Left ventricle myocardium inferior (tissue), 1 donor: ENCODE results near the gene SSX3. TPM values are rescaled to one million over a fixed set of nuclear protein-coding genes. Genes with fewer than 3 reads are reported as not detected.

ENCODE experiments used
- DNase-seq: peaks from one replicate; pipeline ENCODE4 v3.0.0-alpha.2; 2020
- H3K27ac ChIP-seq: fragments of 200-600 bp; replicated peaks from 2 replicates; pipeline ENCODE4 v1.8.0; 2021
- H3K27me3 ChIP-seq: fragments of 200-600 bp; 2 replicates; pipeline ENCODE4 v1.8.0; 2021; ENCODE audit warnings: low read depth
- H3K36me3 ChIP-seq: fragments of 200-600 bp; 2 replicates; pipeline ENCODE4 v1.8.0; 2021
- H3K4me1 ChIP-seq: fragments of 200-600 bp; 2 replicates; pipeline ENCODE4 v1.8.0; 2021
- H3K4me3 ChIP-seq: fragments of 200-600 bp; 2 replicates; pipeline ENCODE4 v1.8.0; 2021; ENCODE audit warnings: mild to moderate bottlenecking, moderate library complexity
- H3K9me3 ChIP-seq: fragments of 200-600 bp; replicated peaks from 2 replicates; pipeline ENCODE4 v1.8.0; 2021
- intact Hi-C: fragments of 100-400 bp; cut with micrococcal nuclease; formaldehyde crosslinking; loops from one replicate; pipeline ENCODE4 v1.11.0; 2022
- total RNA-seq: library from RNA; stranded (reverse); fragmentation: NEBNext Ultra II Directional; extraction: Animal tissue kit (Norgen Biotek cat#: 25700); gene quantifications from one replicate; pipeline ENCODE4 v1.2.1, GENCODE V29; 2021
- TF ChIP-seq, protein P1 (sequence below): fragments of 200-600 bp; IDR thresholded peaks from 2 replicates; pipeline ENCODE4 v1.8.0; 2021; ENCODE audit warnings: antibody characterized with exemption, mild to moderate bottlenecking, borderline replicate concordance
- donor health status: DM: no; HTN: yes; CAD: no; lungs with severe emphysema.

The SSX3 gene
- total RNA-seq, 1 donor from 2014 or later, result not detected

DNA sequence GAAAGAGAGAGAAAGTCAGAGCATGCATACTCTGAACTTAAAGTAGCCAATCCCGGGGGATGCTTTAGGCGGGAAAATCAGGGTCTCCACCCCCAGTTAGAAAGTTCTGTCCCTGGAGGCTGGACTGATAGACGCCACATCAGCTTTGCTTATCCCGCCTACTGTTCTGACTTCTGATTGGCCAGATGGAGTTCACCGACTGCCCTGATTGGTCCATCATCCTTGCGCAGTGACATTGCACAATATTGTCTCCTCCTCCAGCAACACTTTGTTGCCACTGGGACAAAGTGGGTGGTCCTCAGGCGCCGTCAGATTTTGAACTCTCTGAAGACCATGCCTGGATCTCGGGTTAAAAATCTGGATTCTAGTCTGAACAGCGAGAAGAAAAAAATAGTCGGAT is 50.3 kb downstream of the SSX3 start:
- DNase-seq, result no peak
- no peak overlapping the region for H3K4me3 ChIP-seq
- H3K9me3 ChIP-seq, result no peaks in the 10 kb centered on the region
- H3K27ac ChIP-seq, result no peak overlapping the region
- no peaks in the 10 kb centered on the region for H3K36me3 ChIP-seq
- no peaks in the 10 kb centered on the region for H3K4me1 ChIP-seq
- TF ChIP-seq, protein P1, sequence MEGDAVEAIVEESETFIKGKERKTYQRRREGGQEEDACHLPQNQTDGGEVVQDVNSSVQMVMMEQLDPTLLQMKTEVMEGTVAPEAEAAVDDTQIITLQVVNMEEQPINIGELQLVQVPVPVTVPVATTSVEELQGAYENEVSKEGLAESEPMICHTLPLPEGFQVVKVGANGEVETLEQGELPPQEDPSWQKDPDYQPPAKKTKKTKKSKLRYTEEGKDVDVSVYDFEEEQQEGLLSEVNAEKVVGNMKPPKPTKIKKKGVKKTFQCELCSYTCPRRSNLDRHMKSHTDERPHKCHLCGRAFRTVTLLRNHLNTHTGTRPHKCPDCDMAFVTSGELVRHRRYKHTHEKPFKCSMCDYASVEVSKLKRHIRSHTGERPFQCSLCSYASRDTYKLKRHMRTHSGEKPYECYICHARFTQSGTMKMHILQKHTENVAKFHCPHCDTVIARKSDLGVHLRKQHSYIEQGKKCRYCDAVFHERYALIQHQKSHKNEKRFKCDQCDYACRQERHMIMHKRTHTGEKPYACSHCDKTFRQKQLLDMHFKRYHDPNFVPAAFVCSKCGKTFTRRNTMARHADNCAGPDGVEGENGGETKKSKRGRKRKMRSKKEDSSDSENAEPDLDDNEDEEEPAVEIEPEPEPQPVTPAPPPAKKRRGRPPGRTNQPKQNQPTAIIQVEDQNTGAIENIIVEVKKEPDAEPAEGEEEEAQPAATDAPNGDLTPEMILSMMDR, result no peak
- H3K27me3 ChIP-seq, result no peaks in the 10 kb centered on the region
- intact Hi-C loops, result no loop called here

Other genes with a start within 250 kb of the SSX3 start
- gene SPACA5B, start 226.1 kb downstream of the SSX3 start, total RNA-seq, result not detected
- gene SSX5, start 159.9 kb downstream of the SSX3 start, total RNA-seq, result not detected
- not detected for gene SSX1, start 101.3 kb downstream of the SSX3 start, total RNA-seq
- not detected for gene SSX4, start 26.8 kb upstream of the SSX3 start, total RNA-seq
- gene SSX4B, start 55.3 kb upstream of the SSX3 start, total RNA-seq, result not detected
- gene SLC38A5, start 113.6 kb upstream of the SSX3 start, total RNA-seq, result 0.71 TPM
- 15.3 TPM for gene FTSJ1, start 119.5 kb upstream of the SSX3 start, total RNA-seq
- 13.6 TPM for gene PORCN, start 152.3 kb upstream of the SSX3 start, total RNA-seq
- 48.9 TPM for gene EBP, start 165.1 kb upstream of the SSX3 start, total RNA-seq
- 14.5 TPM for gene TBC1D25, start 183.0 kb upstream of the SSX3 start, total RNA-seq
- gene RBM3, start 217.8 kb upstream of the SSX3 start, total RNA-seq, result 121 TPM
- 137 TPM for gene WDR13, start 240.8 kb upstream of the SSX3 start, total RNA-seq